Neuronal stem cell (in vitro differentiated cells): ENCODE measurements around the gene ATOH7.

Experiments
- DNase-seq: peaks from one replicate; pipeline ENCODE4 v3.0.0-alpha.2; 2013; ENCODE audit warnings: low spot score
- H2AFZ ChIP-seq: one replicate; pipeline ENCODE4 v1.6.1; 2013; ENCODE audit warnings: mild to moderate bottlenecking, low read length, inconsistent platforms
- H2AK5ac ChIP-seq: 2 replicates; pipeline ENCODE4 v1.6.1; 2013; ENCODE audit warnings: low read depth, mild to moderate bottlenecking, inconsistent platforms, low read length, moderate library complexity, mixed read lengths
- H2BK120ac ChIP-seq: 2 replicates; pipeline ENCODE4 v1.6.1; 2013; ENCODE audit warnings: low read depth, mild to moderate bottlenecking, inconsistent platforms, low read length, moderate library complexity, mixed read lengths
- H2BK12ac ChIP-seq: one replicate; pipeline ENCODE4 v1.6.1; 2013; ENCODE audit warnings: low read length, inconsistent platforms
- H2BK15ac ChIP-seq: 2 replicates; pipeline ENCODE4 v1.6.1; 2013; ENCODE audit warnings: mild to moderate bottlenecking, low read length, inconsistent platforms, mixed read lengths
- H2BK5ac ChIP-seq: one replicate; pipeline ENCODE4 v1.6.1; 2013; ENCODE audit warnings: inconsistent platforms, mild to moderate bottlenecking, low read length, moderate library complexity
- H3K14ac ChIP-seq: one replicate; pipeline ENCODE4 v1.6.1; 2013; ENCODE audit warnings: low read length, inconsistent platforms
- H3K18ac ChIP-seq: 2 replicates; pipeline ENCODE4 v1.6.1; 2013; ENCODE audit warnings: low read length, inconsistent platforms
- H3K23ac ChIP-seq: 2 replicates; pipeline ENCODE4 v1.6.1; 2013; ENCODE audit warnings: low read depth, mild to moderate bottlenecking, mixed read lengths, low read length, inconsistent platforms; ENCODE audit not compliant: poor library complexity
- H3K27ac ChIP-seq: replicated peaks from 3 replicates; pipeline ENCODE4 v1.5.1; 2013; ENCODE audit warnings: low read length, inconsistent platforms
- H3K27me3 ChIP-seq, 3 experiments: 2 replicates each; pipeline ENCODE4 v1.6.1; 2013; ENCODE audit warnings: low read length in 3 of 3, mild to moderate bottlenecking in 2 of 3, inconsistent platforms in 1 of 3, low read depth in 1 of 3, mixed read lengths in 1 of 3, moderate library complexity in 1 of 3; ENCODE audit not compliant: control insufficient read depth in 3 of 3, insufficient read depth in 3 of 3
- H3K36me3 ChIP-seq, 2 donors: replicated peaks in 1 of 2; 2 replicates each; pipeline ENCODE4 v1.6.1; 2013; ENCODE audit warnings: low read length in 2 of 2; ENCODE audit not compliant: control insufficient read depth in 2 of 2, insufficient read depth in 2 of 2
- H3K4ac ChIP-seq: 2 replicates; pipeline ENCODE4 v1.6.1; 2013; ENCODE audit warnings: inconsistent platforms, mild to moderate bottlenecking, low read length, moderate library complexity
- H3K4me1 ChIP-seq, 2 donors: 1 replicate in 1 of 2; 2 replicates in 1 of 2; pipeline ENCODE4 v1.6.1; 2013; ENCODE audit warnings: low read length in 2 of 2, low read depth in 1 of 2; ENCODE audit not compliant: control insufficient read depth in 2 of 2, insufficient read depth in 1 of 2
- H3K4me2 ChIP-seq: one replicate; pipeline ENCODE4 v1.6.1; 2013; ENCODE audit warnings: mild to moderate bottlenecking, low read length, inconsistent platforms; ENCODE audit not compliant: insufficient read depth, poor library complexity, severe bottlenecking
- H3K4me3 ChIP-seq, 2 donors: 2 replicates each; pipeline ENCODE4 v1.5.1; 2013; ENCODE audit warnings: low read length in 2 of 2, mild to moderate bottlenecking in 2 of 2, inconsistent platforms in 1 of 2, moderate library complexity in 1 of 2
- H3K79me1 ChIP-seq: one replicate; pipeline ENCODE4 v1.6.1; 2013; ENCODE audit warnings: low read depth, mild to moderate bottlenecking, inconsistent platforms, low read length, moderate library complexity
- H3K9ac ChIP-seq: one replicate; pipeline ENCODE4 v1.6.1; 2013; ENCODE audit warnings: mild to moderate bottlenecking, low read depth, low read length, inconsistent platforms; ENCODE audit not compliant: poor library complexity
- H3K9me3 ChIP-seq, 2 donors: replicated peaks in 1 of 2; 2 replicates each; pipeline versions ENCODE3 to v1.6.1; 2013; ENCODE audit warnings: low read length in 2 of 2, mild to moderate bottlenecking in 2 of 2, inconsistent platforms in 1 of 2, low read depth in 1 of 2, mixed read lengths in 1 of 2, moderate library complexity in 1 of 2; ENCODE audit not compliant: control insufficient read depth in 2 of 2, insufficient read depth in 1 of 2
- H4K8ac ChIP-seq: one replicate; pipeline ENCODE4 v1.6.1; 2013; ENCODE audit warnings: low read depth, mild to moderate bottlenecking, inconsistent platforms, low read length, moderate library complexity
- H4K91ac ChIP-seq: one replicate; pipeline ENCODE4 v1.6.1; 2013; ENCODE audit warnings: low read length, low read depth, mild to moderate bottlenecking, inconsistent platforms; ENCODE audit not compliant: poor library complexity
- WGBS, 2 donors: extraction: QIAGEN DNeasy Blood & Tissue Kit; methylation state at CpG; one replicate each; pipeline ENCODE4 v1.1.7; 2013; ENCODE audit warnings: missing lambda C conversion rate in 2 of 2, mixed read lengths in 1 of 2; ENCODE audit not compliant: insufficient read length in 2 of 2, insufficient replicate concordance in 1 of 2; ENCODE audit errors: extremely low coverage in 2 of 2; 5-methylcytosine and 5-hydroxymethylcytosine counted together

The ATOH7 gene

DNA sequence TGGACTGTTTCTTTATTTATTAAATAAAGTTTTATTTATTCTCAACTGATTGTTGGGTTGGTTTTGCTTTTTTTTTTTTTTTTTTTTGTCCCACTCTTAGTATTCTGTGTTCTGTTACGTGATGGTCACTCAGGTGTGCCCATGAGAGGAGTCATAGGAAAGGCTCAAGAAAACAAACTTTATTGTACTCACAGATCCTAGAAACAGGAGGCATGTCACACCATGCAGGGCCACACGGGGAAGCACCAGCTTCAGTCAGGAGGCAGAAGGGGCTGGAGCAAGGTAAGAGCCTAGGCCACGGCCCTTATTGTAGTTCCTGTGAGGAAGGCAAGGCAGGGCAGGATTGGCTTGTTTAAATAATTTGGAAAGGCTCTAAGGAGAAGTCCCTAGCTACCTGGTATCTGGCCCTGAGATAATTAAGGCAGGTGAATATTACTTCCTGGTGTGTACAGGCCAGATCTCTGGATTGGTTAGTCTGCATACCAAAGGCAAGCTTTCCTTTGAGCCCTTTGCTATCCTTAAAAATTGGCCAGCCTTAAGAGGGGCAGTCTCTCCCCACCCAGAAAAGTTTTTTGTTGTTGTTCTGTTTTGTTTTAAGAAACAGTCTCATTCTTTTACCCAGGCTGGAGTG lies 8.3 kb downstream of the ATOH7 start:
- H3K23ac ChIP-seq: no peak overlapping the region
- H3K79me1 ChIP-seq: no peaks in the 10 kb centered on the region
- H2AFZ ChIP-seq: no peak overlapping the region
- no peak overlapping the region for H3K4me2 ChIP-seq
- no peak overlapping the region for H4K8ac ChIP-seq
- H3K9ac ChIP-seq: no peak overlapping the region
- no peak overlapping the region for H2BK5ac ChIP-seq
- no peaks in the 10 kb centered on the region for H3K36me3 ChIP-seq
- H3K14ac ChIP-seq: no peak overlapping the region
- no peak overlapping the region for H3K4me3 ChIP-seq
- no peak overlapping the region for H2AK5ac ChIP-seq
- no peak overlapping the region for H3K18ac ChIP-seq
- no peaks in the 10 kb centered on the region for H3K9me3 ChIP-seq
- no peak overlapping the region for H3K4ac ChIP-seq
- no peak overlapping the region for H4K91ac ChIP-seq
- no peak for DNase-seq
- no peak overlapping the region for H2BK15ac ChIP-seq
- no peak overlapping the region for H3K27ac ChIP-seq
- H2BK12ac ChIP-seq: no peak overlapping the region
- no CpG with 5 or more reads among the region's 3 CpGs for WGBS, 2 donors
- H3K4me1 ChIP-seq: no peaks in the 10 kb centered on the region
- H2BK120ac ChIP-seq: no peak overlapping the region
- peaks cover 0 to 5% (median 0%) of the 10 kb centered on the region in 3 experiments for H3K27me3 ChIP-seq

- Histone ChIP-seq H3K4me1 (no peaks in the 10 kb centered on the region), H3K79me1 (no peaks in the 10 kb centered on the region), H3K9ac (no peak overlapping the region), H3K9me3 (no peaks in the 10 kb centered on the region), H3K4me3 (no peak overlapping the region), H3K4me2 (no peak overlapping the region), H3K36me3 (no peaks in the 10 kb centered on the region), H4K8ac (no peak overlapping the region), H2AFZ (no peak overlapping the region), H3K27ac (no peak overlapping the region), H3K4ac (no peak overlapping the region), H3K14ac (no peak overlapping the region), H2BK15ac (no peak overlapping the region), H2BK12ac (no peak overlapping the region), H2BK120ac (no peak overlapping the region), H2AK5ac (no peak overlapping the region), H3K23ac (no peak overlapping the region), H3K27me3 (peaks cover 0 to 5% (median 0%) of the 10 kb centered on the region in 3 experiments), H4K91ac (no peak overlapping the region), H3K18ac (no peak overlapping the region), H2BK5ac (no peak overlapping the region)
- WGBS, 2 donors: no CpG with 5 or more reads among the region's 2 CpGs
- DNase-seq: no peak
Observed at GRCh38 chr10:68222391-68222790, 9.5 kb downstream of the ATOH7 start.

- no peak overlapping the region for H3K23ac ChIP-seq
- peaks cover 0 to 5% (median 0%) of the 10 kb centered on the region in 3 experiments for H3K27me3 ChIP-seq
- H3K9me3 ChIP-seq: no peaks in the 10 kb centered on the region
- H3K9ac ChIP-seq: no peak overlapping the region
- no peak overlapping the region for H3K4me3 ChIP-seq
- H2BK120ac ChIP-seq: no peak overlapping the region
- no peak overlapping the region for H2AK5ac ChIP-seq
- no peak overlapping the region for H3K14ac ChIP-seq
- no peak for DNase-seq
- no peak overlapping the region for H3K4ac ChIP-seq
- no peak overlapping the region for H2BK5ac ChIP-seq
- no peak overlapping the region for H3K18ac ChIP-seq
- H2AFZ ChIP-seq: no peak overlapping the region
- H2BK12ac ChIP-seq: no peak overlapping the region
- no peaks in the 10 kb centered on the region for H3K4me1 ChIP-seq
- no peak overlapping the region for H4K91ac ChIP-seq
- no peak overlapping the region for H3K4me2 ChIP-seq
- no peak overlapping the region for H3K27ac ChIP-seq
- no peaks in the 10 kb centered on the region for H3K36me3 ChIP-seq
- H3K79me1 ChIP-seq: no peaks in the 10 kb centered on the region
- H2BK15ac ChIP-seq: no peak overlapping the region
- no peak overlapping the region for H4K8ac ChIP-seq
Observed at GRCh38 chr10:68221196-68221595, 10.7 kb downstream of the ATOH7 start.

- Histone ChIP-seq H3K79me1 (no peaks in the 10 kb centered on the region), H3K4ac (no peak overlapping the region), H2BK120ac (no peak overlapping the region), H3K27ac (no peak overlapping the region), H3K18ac (no peak overlapping the region), H3K4me1 (no peaks in the 10 kb centered on the region), H2AFZ (no peak overlapping the region), H3K23ac (no peak overlapping the region), H3K9me3 (no peaks in the 10 kb centered on the region), H3K27me3 (peaks cover 0 to 5% (median 0%) of the 10 kb centered on the region in 3 experiments), H3K4me2 (no peak overlapping the region), H2BK12ac (no peak overlapping the region), H3K9ac (no peak overlapping the region), H2AK5ac (no peak overlapping the region), H4K91ac (no peak overlapping the region), H3K14ac (no peak overlapping the region), H2BK15ac (no peak overlapping the region), H3K4me3 (no peak overlapping the region), H3K36me3 (no peaks in the 10 kb centered on the region), H2BK5ac (no peak overlapping the region), H4K8ac (no peak overlapping the region)
- WGBS, 2 donors: no CpG with 5 or more reads among the region's 4 CpGs
- no peak for DNase-seq
Observed at GRCh38 chr10:68218786-68219185, 13.1 kb downstream of the ATOH7 start.
